ENCODE results near the gene CYBC1.

CYBC1 gene

GRCh38 chr17:82442643-82443464, 7.7 kb downstream of the CYBC1 start:
- H3K9me3 ChIP-seq (ENCODE audit: insufficient read depth, low read length) = no peaks in the 10 kb centered on the region
- peaks cover 15% of the 10 kb centered on the region for H3K4me1 ChIP-seq (ENCODE audit: insufficient read depth, insufficient read length)
- no peak overlapping the region for H3K4me3 ChIP-seq (ENCODE audit: insufficient read length, low read depth)
- H3K27me3 ChIP-seq (ENCODE audit: insufficient read depth, insufficient read length) = no peaks in the 10 kb centered on the region
- peaks cover 68% of the 10 kb centered on the region for H3K36me3 ChIP-seq (ENCODE audit: insufficient read depth, insufficient read length, low read length)
- H3K9ac ChIP-seq (ENCODE audit: insufficient read length, low read depth) = no peak overlapping the region
- no peak for TF ChIP-seq ZNF274 (IDR thresholded peaks at IDR 0.05; ENCODE audit: low read depth, low read length)
- no peak for TF ChIP-seq YY1 (IDR thresholded peaks at IDR 0.05; ENCODE audit: insufficient read depth, insufficient read length)
- TF ChIP-seq SUZ12 (IDR thresholded peaks at IDR 0.05; ENCODE audit: extremely low read depth, insufficient read depth, insufficient read length) = no peak
- no peak for DNase-seq (ENCODE audit: low read depth, low spot score)

- Histone ChIP-seq H3K36me3 (ENCODE audit: insufficient read depth, insufficient read length, low read length) (peaks cover 70% of the 10 kb centered on the region), H3K9me3 (ENCODE audit: insufficient read depth, low read length) (no peaks in the 10 kb centered on the region), H3K4me3 (ENCODE audit: insufficient read length, low read depth) (no peak overlapping the region), H3K9ac (ENCODE audit: insufficient read length, low read depth) (no peak overlapping the region), H3K27me3 (ENCODE audit: insufficient read depth, insufficient read length) (no peaks in the 10 kb centered on the region), H3K4me1 (ENCODE audit: insufficient read depth, insufficient read length) (peaks cover 15% of the 10 kb centered on the region)
- no peak for DNase-seq (ENCODE audit: low read depth, low spot score)
- TF ChIP-seq YY1 (IDR thresholded peaks at IDR 0.05; ENCODE audit: insufficient read depth, insufficient read length) (no peak), ZNF274 (IDR thresholded peaks at IDR 0.05; ENCODE audit: low read depth, low read length) (no peak), SUZ12 (IDR thresholded peaks at IDR 0.05; ENCODE audit: extremely low read depth, insufficient read depth, insufficient read length) (no peak)
Observed at GRCh38 chr17:82441691-82442487, 8.7 kb downstream of the CYBC1 start.

DNA sequence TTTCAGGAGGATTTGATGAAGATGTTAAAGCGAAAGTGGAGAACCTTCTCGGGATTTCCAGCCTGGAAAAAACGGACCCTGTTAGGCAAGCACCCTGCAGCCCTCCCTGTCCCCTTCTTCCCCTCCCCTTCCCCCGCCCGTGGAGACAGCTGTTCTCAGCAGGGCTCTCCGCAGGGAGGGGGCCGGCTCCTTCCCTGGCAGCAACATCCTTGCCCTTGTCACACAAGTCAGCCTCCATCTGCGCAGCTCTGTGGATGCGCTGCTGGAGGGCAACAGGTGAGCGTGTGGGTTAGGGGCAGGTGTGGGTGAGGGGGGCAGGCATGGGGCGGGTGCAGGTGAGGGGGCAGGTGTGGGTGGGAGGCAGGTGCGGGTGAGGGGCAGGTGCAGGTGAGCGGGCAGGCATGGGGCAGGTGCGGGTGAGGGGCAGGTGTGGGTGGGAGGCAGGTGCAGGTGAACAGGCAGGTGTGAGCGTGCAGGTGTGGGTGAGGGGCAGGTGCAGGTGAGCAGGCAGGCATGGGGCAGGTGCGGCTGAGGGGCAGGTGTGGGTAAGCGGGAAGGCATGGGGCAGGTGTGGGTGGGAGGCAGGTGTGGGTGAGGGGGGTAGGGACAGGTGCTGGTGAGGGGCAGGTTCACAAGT, 9.4 kb downstream of the CYBC1 start:
- Histone ChIP-seq H3K36me3 (ENCODE audit: insufficient read depth, insufficient read length, low read length) (peaks cover 74% of the 10 kb centered on the region), H3K27me3 (ENCODE audit: insufficient read depth, insufficient read length) (no peaks in the 10 kb centered on the region), H3K9me3 (ENCODE audit: insufficient read depth, low read length) (no peaks in the 10 kb centered on the region), H3K4me3 (ENCODE audit: insufficient read length, low read depth) (no peak overlapping the region), H3K4me1 (ENCODE audit: insufficient read depth, insufficient read length) (peaks cover 14% of the 10 kb centered on the region), H3K9ac (ENCODE audit: insufficient read length, low read depth) (no peak overlapping the region)
- no peak for DNase-seq (ENCODE audit: low read depth, low spot score)
- no peak for TF ChIP-seq SUZ12 (IDR thresholded peaks at IDR 0.05; ENCODE audit: extremely low read depth, insufficient read depth, insufficient read length)
- no peak for TF ChIP-seq ZNF274 (IDR thresholded peaks at IDR 0.05; ENCODE audit: low read depth, low read length)
- TF ChIP-seq YY1 (IDR thresholded peaks at IDR 0.05; ENCODE audit: insufficient read depth, insufficient read length) = no peak

DNA sequence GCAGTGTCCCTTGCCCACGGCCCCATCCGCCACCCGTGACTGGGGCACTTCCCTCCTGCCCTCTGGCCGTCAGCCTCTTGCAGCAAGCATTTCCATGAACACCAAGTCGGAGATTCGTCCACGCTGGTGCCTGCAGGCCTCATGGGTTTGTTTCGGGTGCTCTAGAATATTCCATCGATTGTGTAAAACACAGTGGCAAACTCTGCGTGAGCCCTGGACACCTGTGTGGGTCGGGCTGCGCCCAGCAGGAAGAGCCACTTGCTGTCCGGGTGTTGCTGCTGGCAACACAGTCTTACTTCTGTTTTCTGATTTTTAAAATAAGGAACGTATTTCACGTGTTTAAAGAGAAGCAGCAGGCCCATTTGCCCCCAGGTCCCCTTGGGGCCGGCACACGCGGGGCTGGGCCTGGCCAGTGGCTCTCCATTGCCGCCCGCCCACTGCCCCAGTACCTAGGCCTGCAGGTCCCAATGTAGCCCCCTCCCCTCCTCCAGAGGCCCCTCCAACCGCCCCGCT, 10.0 kb downstream of the CYBC1 start:
- Histone ChIP-seq H3K4me3 (ENCODE audit: insufficient read length, low read depth) (no peak overlapping the region), H3K9ac (ENCODE audit: insufficient read length, low read depth) (no peak overlapping the region), H3K9me3 (ENCODE audit: insufficient read depth, low read length) (no peaks in the 10 kb centered on the region), H3K4me1 (ENCODE audit: insufficient read depth, insufficient read length) (peaks cover 13% of the 10 kb centered on the region), H3K36me3 (ENCODE audit: insufficient read depth, insufficient read length, low read length) (peaks cover 77% of the 10 kb centered on the region), H3K27me3 (ENCODE audit: insufficient read depth, insufficient read length) (no peaks in the 10 kb centered on the region)
- DNase-seq (ENCODE audit: low read depth, low spot score) = no peak
- TF ChIP-seq YY1 (IDR thresholded peaks at IDR 0.05; ENCODE audit: insufficient read depth, insufficient read length) (no peak), ZNF274 (IDR thresholded peaks at IDR 0.05; ENCODE audit: low read depth, low read length) (no peak), SUZ12 (IDR thresholded peaks at IDR 0.05; ENCODE audit: extremely low read depth, insufficient read depth, insufficient read length) (no peak)

DNA sequence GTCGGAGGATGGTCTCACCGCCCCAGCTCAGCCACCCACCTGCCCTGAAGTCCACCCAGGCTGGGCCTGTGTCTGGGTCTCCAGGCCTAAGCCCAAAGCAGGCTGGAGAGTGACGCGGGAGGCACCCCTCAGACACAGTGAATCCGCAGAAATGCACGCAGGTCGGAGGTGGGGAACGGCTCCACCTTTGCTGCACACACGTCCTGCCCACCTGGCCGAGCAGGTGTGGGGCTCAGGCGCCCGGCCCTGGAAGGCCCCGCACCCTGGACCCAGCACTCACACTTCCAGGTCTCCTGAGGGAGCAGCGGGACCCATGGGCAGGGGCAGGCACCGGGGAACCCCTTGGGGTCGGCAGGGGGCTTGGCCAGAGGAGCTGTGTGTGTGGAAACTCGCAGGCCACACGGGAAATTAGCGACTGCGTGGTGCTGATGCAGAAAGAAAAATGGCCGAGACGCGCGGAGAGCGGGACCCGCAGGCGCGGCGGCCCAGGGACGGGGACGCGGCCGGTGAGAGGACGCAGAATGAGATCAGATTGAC, 10.7 kb downstream of the CYBC1 start:
- Histone ChIP-seq H3K4me1 (ENCODE audit: insufficient read depth, insufficient read length) (peaks cover 15% of the 10 kb centered on the region), H3K27me3 (ENCODE audit: insufficient read depth, insufficient read length) (no peaks in the 10 kb centered on the region), H3K9me3 (ENCODE audit: insufficient read depth, low read length) (no peaks in the 10 kb centered on the region), H3K9ac (ENCODE audit: insufficient read length, low read depth) (peak overlapping the region; percentile 10), H3K4me3 (ENCODE audit: insufficient read length, low read depth) (no peak overlapping the region), H3K36me3 (ENCODE audit: insufficient read depth, insufficient read length, low read length) (peaks cover 75% of the 10 kb centered on the region)
- no peak for DNase-seq (ENCODE audit: low read depth, low spot score)
- no peak for TF ChIP-seq ZNF274 (IDR thresholded peaks at IDR 0.05; ENCODE audit: low read depth, low read length)
- TF ChIP-seq SUZ12 (IDR thresholded peaks at IDR 0.05; ENCODE audit: extremely low read depth, insufficient read depth, insufficient read length) = no peak
- TF ChIP-seq YY1 (IDR thresholded peaks at IDR 0.05; ENCODE audit: insufficient read depth, insufficient read length) = no peak

- peak overlapping the region; percentile 10 for H3K9ac ChIP-seq (ENCODE audit: insufficient read length, low read depth)
- no peaks in the 10 kb centered on the region for H3K9me3 ChIP-seq (ENCODE audit: insufficient read depth, low read length)
- no peak for DNase-seq (ENCODE audit: low read depth, low spot score)
- no peak overlapping the region for H3K4me3 ChIP-seq (ENCODE audit: insufficient read length, low read depth)
- TF ChIP-seq YY1 (IDR thresholded peaks at IDR 0.05; ENCODE audit: insufficient read depth, insufficient read length) (no peak), SUZ12 (IDR thresholded peaks at IDR 0.05; ENCODE audit: extremely low read depth, insufficient read depth, insufficient read length) (no peak), ZNF274 (IDR thresholded peaks at IDR 0.05; ENCODE audit: low read depth, low read length) (no peak)
- no peaks in the 10 kb centered on the region for H3K27me3 ChIP-seq (ENCODE audit: insufficient read depth, insufficient read length)
- H3K4me1 ChIP-seq (ENCODE audit: insufficient read depth, insufficient read length) = peaks cover 15% of the 10 kb centered on the region
- H3K36me3 ChIP-seq (ENCODE audit: insufficient read depth, insufficient read length, low read length) = peaks cover 69% of the 10 kb centered on the region
Observed at GRCh38 chr17:82439194-82439828, 11.2 kb downstream of the CYBC1 start.

All from NT2/D1 (cell line).